ENCODE data around the gene TAF11.

DNA sequence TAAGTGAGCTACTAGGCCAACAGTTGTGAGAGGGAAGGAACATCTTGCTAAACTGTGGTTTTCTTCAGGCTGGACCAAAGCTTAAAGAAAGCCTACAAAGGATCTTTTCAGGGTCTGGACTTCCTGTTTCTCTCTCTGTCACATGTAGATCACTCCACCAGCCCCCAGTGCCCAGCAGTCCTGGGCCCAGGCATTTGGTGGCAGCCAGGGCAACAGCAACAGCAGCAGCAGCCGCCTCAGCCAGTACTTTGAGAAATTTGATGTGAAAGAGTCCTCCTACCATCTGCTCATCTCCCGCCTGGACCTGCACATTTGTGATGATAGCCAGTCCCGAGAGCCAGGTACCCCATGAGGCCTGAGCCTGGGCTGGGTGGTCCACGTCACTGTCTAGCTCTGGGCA lies 51.8 kb downstream of the TAF11 start:
- TF ChIP-seq MYC (IDR thresholded peaks at IDR 0.05; ENCODE audit: low read depth, low read length) (no peak), EZH2 (IDR thresholded peaks at IDR 0.05; ENCODE audit: borderline replicate concordance, low read depth, low read length, severe bottlenecking) (no peak), POLR2AphosphoS5 (IDR thresholded peaks at IDR 0.05; ENCODE audit: insufficient read depth, low read depth, low read length) (no peak), POLR2A (IDR thresholded peaks at IDR 0.05; ENCODE audit: low read depth, low read length) (no peak), JUN (IDR thresholded peaks at IDR 0.05; ENCODE audit: borderline replicate concordance, insufficient read depth, insufficient read length, low read depth) (no peak), GATA2 (IDR thresholded peaks at IDR 0.05; ENCODE audit: insufficient read depth, insufficient read length, low read depth, low read length) (no peak)
- TF ChIP-seq, protein P1, sequence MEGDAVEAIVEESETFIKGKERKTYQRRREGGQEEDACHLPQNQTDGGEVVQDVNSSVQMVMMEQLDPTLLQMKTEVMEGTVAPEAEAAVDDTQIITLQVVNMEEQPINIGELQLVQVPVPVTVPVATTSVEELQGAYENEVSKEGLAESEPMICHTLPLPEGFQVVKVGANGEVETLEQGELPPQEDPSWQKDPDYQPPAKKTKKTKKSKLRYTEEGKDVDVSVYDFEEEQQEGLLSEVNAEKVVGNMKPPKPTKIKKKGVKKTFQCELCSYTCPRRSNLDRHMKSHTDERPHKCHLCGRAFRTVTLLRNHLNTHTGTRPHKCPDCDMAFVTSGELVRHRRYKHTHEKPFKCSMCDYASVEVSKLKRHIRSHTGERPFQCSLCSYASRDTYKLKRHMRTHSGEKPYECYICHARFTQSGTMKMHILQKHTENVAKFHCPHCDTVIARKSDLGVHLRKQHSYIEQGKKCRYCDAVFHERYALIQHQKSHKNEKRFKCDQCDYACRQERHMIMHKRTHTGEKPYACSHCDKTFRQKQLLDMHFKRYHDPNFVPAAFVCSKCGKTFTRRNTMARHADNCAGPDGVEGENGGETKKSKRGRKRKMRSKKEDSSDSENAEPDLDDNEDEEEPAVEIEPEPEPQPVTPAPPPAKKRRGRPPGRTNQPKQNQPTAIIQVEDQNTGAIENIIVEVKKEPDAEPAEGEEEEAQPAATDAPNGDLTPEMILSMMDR (IDR thresholded peaks at IDR 0.05; ENCODE audit: extremely low read depth in 1 of 2, insufficient read depth in 1 of 2, low read depth in 1 of 2, low read length in 2 of 2) = no peak
- TF ChIP-seq, protein P2, sequence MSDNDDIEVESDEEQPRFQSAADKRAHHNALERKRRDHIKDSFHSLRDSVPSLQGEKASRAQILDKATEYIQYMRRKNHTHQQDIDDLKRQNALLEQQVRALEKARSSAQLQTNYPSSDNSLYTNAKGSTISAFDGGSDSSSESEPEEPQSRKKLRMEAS (IDR thresholded peaks at IDR 0.05; ENCODE audit: insufficient read depth, insufficient read length) = no peak

Measured in endothelial cell of umbilical vein (primary cell).